Lower leg skin (tissue), 3 donors: ENCODE measurements around the gene WDR75.
A peak's percentile ranks its signal among the peaks of the same experiment; 100 is the strongest.

Source experiments
- POLR2A ChIP-seq, 2 donors: fragments of 450-650 bp; IDR thresholded peaks; one replicate each; pipeline ENCODE4 v1.6.1; 2016 to 2017; ENCODE audit warnings: antibody characterized with exemption in 2 of 2, mild to moderate bottlenecking in 1 of 2, moderate library complexity in 1 of 2
- TF ChIP-seq, protein P1 (sequence below), 3 donors: fragments of 450-650 bp; IDR thresholded peaks; one replicate each; pipeline ENCODE4 v1.5.1; 2016; ENCODE audit warnings: antibody characterized with exemption in 3 of 3, mild to moderate bottlenecking in 3 of 3, moderate library complexity in 2 of 3

GRCh38 chr2:189412330-189412953 is 28.8 kb upstream of the WDR75 start:
- TF ChIP-seq, protein P1, sequence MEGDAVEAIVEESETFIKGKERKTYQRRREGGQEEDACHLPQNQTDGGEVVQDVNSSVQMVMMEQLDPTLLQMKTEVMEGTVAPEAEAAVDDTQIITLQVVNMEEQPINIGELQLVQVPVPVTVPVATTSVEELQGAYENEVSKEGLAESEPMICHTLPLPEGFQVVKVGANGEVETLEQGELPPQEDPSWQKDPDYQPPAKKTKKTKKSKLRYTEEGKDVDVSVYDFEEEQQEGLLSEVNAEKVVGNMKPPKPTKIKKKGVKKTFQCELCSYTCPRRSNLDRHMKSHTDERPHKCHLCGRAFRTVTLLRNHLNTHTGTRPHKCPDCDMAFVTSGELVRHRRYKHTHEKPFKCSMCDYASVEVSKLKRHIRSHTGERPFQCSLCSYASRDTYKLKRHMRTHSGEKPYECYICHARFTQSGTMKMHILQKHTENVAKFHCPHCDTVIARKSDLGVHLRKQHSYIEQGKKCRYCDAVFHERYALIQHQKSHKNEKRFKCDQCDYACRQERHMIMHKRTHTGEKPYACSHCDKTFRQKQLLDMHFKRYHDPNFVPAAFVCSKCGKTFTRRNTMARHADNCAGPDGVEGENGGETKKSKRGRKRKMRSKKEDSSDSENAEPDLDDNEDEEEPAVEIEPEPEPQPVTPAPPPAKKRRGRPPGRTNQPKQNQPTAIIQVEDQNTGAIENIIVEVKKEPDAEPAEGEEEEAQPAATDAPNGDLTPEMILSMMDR (IDR thresholded peaks at IDR 0.05): peak in 1 of 3 donors; percentile 75
- TF ChIP-seq POLR2A (IDR thresholded peaks at IDR 0.05): no peak
